ENCODE data around the gene QSOX2.
"Not testable (repeated sequence)": the region's sequence is repeated elsewhere in the genome, so short reads cannot be mapped to it uniquely, and the experiment has no call there.

Gene QSOX2

DNA sequence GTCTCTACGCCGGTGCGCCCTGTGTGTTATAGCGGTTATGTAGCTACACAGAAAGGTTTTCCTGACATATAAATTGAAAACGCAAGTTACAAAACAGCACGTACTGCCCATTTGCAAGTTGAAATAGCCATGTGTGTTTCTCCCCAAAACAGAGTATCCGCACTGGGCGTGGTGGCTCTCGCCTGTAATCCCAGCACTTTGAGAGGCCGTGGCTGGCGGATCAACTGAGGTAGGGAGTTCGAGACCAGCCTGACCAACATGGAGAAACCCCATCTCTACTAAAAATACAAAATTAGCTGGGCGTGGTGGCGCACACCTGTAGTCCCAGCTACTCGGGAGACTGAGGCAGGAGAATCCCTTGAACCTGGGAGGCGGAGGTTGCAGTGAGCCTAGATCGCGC, 21.0 kb upstream of the QSOX2 start:
- DNase-seq (ENCODE audit: low spot score), result not testable (repeated sequence)

DNA sequence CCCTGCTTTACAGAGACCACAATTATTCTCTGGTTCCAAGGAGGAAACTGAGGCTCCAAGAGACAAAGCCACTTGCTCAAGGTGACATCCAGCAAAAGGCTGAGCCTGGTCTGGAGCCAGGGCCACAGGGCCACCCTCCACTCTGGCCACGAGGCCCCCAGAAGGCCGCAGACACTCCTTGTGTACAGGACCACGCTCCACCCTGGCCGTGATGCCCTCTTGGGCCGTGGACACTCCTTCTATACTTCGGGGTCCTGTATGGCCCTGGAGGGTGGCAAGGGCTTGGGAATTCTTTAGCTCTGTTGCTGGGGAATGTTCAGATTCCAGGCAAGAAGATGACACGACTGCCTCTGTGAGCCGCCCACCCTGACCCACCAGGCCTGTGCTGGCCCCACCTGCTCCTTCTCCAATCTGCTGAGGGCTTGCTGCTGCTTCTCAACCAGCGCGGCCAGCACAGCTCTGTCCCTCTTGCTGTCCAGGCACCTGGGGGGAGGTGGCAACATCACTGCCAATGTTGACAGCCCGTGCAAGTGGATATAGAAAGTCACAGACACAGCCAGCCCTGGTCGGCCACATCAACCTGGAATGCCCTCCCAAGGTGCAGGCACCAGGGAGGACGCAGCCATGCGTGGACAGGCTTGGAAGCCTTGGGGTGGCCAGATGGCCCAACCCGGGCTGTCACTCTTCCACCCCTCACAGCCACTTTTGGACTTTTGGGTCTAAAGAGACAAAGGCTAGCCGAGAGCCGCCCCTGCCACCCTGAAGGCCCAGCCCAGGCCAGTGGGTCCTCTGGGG, 20.1 kb upstream of the QSOX2 start:
- no peak for DNase-seq (ENCODE audit: low spot score)

DNA sequence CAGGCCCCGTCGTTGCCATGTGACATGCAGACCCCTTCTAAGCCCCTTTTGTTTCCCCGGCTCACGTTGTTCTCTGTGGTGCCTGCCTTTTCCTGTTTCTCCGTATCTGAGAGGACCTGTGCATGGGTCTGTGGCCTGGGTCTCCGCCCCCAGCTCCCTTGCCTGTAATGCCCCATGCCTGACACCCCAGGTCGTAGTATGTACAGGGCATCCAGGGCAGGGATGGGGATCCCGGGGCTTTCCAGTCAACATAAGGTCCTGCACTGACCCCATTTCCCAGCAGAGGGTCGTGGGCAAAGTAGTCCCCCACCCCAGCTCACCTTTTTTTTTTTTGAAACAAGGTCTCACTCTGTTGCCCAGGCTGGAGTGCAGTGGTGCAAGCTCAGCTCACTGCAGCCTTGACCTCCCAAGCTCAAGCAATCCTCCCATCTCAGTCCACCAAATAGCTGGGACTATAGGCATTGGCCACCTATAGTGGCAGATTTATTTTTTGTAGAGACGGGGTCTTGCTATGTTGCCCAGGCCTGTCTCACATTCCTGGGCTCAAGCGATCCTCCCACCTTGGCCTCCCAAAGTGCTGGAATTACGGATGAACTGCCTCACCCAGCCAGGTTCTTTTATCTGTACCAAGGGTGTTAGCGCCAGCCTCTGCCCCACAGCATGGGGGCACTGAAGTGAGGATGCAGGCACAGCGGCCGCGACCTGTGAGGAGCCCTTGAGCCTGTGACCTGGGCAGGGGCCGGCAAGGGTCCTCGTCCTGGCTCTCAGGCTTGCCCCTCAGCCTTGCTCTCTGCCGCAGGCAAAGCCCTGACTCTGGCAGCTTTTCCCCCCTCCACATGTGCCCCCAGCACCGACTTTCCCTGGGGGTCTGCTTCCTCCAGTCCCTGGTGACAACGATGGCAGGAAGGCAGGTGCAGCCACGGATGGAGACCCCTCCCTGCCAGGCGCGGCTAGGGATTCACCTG, 19.1 kb upstream of the QSOX2 start:
- DNase-seq (ENCODE audit: low spot score), result no peak

DNA sequence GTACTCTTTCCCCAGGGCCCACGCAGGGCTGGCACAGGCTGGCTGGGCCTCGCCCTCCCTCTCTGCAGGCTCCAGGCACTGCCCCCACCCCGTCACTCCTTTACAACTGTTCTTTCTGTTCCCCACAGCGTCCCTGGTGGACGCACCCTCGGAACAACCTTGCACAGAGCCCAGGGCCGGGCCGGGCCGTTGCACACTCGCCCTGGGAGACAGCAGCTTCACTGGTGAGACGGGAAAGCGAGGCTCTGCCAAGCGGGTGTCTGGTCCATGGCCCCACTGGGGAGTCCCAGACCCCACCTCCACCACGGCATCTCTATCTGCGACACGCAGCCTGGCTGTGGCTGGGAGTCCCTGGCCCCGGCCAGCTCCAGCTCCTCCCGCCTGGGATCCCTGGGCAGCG, 18.4 kb upstream of the QSOX2 start:
- peak; percentile 68 for DNase-seq (ENCODE audit: low spot score)

DNA sequence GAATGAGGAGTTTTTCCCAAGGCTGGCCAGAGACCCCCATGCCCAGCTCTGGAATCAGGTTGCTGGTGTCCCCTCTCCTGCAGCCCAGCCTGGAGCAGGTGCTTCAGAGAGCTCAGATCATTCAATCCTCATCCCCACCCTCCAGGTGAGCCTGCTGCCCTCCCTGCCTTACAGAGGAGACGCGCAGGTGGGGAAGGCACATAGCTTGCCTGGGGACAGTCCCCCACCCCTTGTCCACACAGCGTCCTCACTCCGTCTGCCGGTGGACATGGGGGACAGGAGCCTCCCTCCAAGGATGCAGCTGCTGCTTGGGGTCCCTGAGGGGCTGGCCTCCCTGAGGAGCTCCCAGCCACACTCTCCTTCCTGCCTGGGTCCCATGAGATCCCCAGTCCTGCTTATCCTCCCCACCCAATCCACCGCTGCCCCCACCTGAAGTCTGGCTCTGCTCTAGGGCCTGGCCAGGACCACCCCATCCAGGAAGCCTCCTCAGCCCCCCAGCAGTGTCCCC, 17.1 kb upstream of the QSOX2 start:
- no peak for DNase-seq (ENCODE audit: low spot score)

DNA sequence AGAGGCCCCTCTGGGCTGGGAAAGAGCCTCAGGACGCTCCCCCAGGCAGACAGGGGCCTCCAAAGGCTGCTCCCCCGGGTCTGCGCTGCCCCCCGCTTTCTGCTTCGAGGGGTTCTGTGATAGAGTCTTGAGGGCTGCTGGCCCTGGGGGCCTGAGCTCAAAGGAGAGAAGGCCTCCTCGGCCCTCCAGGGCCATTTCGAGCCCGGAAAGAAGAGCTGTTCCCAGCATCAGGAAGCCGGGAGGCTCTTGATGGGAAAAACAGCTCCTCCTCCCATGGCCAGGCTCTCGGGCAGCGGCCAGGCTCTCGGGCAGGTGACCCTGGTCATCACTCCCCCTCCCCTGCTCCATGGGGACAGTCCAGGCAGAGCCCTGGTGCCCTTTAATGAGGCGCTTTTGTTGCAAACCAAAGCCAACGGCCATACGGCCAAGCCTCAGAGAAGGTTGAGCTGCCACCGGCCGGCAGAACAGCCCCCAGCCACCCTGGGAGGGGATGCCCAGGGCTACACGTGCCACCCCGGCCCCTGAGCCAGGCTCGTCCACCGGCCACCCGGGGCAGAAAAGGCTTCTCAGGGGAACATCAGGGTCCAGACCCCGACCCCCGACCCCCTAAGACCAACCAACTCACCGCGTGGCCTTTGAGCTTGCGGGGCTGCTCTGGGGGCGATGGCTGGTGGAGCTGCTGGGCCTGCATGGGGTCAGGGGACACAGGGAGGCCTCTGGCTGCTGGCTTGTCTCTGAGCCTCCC, 16.2 kb upstream of the QSOX2 start:
- no peak for DNase-seq (ENCODE audit: low spot score)

DNA sequence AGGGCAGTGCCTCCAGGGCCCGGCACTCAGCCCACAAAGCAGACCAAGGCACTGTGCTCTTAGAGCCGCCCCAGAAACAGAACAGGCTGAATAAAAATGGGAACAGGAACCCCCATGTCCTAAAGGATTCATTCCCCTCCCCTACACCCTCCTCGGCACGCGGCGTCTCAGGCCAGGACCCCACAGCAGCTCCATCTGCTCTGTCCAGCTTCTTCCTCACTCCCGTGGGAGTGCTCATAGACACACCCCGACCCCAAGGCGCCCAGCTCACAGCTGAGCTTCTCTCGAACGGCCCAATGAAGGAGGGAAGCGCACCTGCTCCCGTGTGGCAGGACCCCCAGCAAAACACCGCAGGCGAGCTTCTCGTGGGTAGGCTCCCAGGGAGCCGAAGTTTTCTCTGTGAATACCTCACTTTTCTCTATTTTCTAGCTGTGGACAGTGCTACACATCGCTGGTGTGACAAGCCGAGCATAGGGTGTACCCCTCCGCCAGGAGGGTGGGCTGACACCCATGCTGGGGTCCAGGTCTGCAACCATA, 15.4 kb upstream of the QSOX2 start:
- DNase-seq (ENCODE audit: low spot score), result no peak

DNA sequence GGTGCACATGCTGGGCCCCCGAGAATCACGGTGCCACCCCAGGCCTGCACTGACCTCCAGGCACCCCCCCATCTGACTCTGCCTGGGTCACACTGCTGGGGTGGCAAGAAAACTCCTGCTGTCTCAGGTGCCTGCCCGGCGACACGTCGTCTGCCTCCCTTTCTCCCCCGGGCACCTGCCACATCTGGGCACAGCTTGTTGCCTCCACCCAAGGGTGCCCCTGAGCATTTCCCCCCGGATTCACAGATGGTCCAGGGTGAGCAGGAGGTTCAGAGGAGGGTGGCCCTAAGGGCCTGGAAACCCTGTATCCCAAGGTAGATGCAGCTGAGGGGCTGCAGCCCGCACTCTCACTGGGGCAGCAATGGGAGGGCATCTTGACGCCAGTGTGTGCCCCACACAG, 14.9 kb upstream of the QSOX2 start:
- no peak for DNase-seq (ENCODE audit: low spot score)

DNA sequence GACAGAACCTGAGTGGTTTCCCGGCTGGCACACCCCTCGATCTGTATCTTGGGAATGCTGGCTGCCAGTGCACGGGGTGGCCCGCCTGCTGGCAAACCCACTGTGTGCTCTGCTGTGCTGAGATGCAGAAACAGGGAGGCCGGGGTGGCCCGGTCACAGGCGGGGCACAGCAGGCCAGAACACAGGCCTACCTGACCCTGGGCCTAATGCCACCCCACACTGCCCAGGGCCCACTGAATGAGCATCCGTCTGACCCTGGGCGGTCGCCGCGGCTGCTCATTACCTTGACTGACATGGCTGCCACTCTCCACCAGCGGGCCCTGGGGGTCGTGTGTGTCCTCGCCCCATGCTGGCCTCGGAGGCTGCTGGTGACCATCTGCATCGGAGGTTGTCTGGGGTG, 14.2 kb upstream of the QSOX2 start:
- no peak for DNase-seq (ENCODE audit: low spot score)

DNA sequence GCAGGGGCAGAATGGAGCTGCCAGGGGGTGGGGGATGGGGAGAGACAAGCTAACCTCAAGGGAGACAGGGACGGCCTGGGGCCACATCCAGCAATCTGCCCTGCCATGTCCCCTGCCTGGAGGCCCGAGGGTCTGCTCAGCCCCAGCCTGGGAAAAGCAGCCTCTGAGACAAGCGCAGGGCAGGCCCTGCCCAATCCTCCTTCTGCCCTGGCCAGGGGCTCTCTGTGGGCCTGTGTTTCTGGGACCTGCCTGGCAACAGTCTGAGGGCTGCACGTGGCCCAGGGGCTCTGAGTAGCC, 13.9 kb upstream of the QSOX2 start:
- no peak for DNase-seq (ENCODE audit: low spot score)

DNA sequence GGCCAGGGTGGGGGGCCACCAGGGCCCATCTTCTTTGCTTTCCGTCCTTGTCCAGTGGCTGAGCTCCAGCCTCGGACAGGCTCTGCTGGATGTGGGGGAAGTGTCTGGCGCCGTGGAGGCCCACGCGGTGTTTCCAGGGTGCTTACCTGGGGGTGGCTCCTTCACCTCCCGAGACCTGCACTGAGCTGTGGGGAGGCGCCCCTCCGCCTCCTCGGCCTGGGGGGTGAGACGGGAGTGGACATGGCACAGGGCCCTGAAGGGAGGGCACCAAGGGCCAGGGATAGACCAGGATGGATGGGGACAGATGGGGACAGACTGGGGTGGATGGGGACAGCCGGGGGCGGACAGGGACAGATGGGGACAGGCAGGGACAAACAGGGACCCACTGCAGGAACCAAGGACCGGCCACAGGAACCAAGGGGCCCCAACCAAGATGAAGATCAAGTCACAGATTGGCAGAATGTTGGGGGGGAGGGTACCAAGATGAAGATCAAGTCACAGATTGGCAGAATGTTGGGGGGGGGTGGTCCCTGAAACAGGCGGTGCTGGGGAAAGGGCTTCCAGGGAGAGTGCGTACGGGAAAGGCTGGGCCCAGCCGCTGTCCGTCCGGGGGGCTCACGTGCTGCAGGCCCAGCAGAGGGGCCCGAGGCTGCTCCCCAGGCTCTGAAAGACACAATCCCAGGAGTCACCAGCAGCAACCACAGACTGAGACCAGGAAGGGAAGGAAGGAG, 13.3 kb upstream of the QSOX2 start:
- no peak for DNase-seq (ENCODE audit: low spot score)

DNA sequence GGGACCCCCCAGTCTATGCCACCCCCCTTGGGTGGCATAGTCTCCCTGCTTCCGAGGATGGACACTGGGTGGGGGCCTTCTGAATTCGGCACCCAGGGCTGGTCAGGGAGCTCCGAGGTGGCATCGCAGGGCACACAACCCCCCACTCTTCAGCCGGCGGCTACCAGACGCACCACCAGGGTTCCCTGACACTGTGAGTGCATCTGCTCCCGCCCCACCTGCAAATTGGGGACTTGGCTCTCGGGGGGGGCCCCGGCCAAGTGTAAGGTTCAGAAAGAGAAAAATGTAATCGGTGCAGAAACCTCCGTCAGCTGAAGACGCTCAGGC, 12.7 kb upstream of the QSOX2 start:
- DNase-seq (ENCODE audit: low spot score), result no peak

DNA sequence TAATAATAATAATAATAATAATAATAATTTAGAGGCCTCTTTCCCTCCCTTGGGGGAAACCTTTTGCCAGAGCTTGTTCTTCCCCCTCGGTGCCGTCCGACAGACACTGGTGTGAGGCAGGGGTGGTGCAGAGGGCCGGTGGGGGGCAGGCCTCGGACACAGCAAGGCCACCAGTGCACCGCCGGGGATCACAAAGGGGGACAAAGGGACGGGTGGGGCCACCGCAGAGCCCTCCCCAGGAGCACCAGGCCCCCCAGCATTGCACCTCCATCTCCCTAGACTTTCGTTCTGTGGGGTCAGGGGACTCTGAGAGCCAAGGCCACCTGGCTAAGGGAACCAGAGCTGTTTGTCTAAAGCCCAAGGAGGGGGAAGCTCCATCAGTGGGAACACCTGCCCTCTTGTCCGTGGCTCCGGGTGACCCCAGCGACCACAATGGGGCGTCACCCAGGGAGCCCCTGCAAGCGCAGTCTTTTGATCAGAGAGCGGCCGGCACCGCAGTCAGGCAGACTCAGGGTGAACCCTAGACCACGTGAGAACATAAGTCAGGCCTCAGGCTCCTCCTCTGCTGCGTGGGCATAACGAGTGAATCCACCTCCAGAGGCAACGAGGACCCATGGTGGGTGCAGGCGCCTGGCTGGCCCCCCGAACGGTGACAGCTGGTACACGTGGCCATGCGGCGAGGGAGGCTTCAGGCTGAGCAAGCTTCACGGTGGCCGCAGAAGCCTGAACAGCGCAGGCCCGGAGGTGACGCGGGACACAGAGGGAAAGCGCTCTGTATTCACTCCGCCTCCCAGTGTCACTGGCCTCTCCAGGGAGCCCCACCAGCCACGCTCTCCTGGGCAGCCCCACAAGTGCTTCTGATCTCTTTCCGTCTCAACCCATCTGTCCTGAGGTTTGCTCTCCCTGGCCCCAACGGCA, 12.0 kb upstream of the QSOX2 start:
- no peak for DNase-seq (ENCODE audit: low spot score)

DNA sequence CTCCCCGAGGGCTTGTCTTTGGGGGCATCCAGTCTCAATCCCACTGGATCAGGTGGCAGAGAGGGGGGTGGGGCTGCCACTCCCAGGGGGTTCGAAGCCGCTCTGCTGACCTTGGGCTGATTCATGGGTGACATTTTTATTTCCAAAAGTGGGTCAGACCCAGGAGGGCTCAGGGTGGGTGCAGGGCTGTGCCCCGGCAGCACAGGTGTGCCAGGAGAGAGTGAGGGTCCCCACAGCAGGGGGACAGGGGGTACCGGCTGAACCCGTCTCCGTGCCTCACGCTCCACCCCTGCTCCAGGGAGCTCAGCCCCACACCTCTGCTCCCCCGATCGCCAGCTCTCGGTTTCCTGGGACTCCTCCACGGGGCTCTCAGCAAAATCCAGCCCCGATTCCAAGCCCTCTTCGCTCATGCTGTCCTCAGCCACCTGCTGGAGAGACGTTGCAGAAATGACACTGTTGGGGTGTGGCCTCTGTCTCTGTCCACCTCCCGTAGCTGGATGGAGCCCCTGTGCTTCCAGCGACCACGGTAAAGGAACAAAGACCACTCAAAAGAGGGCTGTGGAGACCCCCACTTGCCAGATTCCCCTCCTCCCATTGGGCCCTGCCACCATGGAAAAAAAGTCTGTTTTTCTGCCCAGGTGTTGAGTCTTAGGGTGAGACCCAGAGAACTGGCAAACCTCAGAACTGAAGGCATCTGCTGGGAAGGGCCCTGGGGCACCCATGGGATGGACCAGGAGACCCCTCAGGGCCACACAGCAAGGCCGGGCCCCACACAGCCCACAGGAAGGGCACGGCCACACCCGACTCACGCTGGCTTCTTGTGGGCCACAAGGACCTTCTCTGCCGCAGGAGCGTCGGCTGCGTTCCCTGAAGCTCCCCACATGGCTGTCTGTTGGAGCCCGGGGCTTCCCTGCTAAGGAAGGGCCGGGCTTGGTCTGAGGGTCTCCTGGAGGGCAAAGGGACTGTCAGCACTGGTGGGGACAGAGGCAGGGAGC, 10.6 kb upstream of the QSOX2 start:
- DNase-seq (ENCODE audit: low spot score), result peak; percentile 85

DNA sequence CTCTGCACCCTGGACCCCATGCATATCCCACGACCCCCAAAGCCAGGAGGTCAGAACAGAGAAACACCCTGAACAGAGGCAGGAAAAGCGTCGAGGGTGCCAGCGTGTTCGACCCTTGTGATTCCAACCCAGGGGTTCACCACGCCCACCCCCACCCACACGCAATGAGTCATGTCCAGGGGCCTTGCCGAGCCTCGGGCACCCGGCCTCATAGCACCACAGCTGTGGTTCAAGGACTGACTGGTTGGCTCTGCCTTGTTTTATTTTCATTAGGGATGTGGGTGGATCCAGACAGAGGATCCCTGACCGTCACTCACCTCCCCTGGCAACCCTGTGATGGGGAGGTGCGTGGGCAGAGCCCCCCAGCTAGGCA, 9.5 kb upstream of the QSOX2 start:
- DNase-seq (ENCODE audit: low spot score), result no peak

DNA sequence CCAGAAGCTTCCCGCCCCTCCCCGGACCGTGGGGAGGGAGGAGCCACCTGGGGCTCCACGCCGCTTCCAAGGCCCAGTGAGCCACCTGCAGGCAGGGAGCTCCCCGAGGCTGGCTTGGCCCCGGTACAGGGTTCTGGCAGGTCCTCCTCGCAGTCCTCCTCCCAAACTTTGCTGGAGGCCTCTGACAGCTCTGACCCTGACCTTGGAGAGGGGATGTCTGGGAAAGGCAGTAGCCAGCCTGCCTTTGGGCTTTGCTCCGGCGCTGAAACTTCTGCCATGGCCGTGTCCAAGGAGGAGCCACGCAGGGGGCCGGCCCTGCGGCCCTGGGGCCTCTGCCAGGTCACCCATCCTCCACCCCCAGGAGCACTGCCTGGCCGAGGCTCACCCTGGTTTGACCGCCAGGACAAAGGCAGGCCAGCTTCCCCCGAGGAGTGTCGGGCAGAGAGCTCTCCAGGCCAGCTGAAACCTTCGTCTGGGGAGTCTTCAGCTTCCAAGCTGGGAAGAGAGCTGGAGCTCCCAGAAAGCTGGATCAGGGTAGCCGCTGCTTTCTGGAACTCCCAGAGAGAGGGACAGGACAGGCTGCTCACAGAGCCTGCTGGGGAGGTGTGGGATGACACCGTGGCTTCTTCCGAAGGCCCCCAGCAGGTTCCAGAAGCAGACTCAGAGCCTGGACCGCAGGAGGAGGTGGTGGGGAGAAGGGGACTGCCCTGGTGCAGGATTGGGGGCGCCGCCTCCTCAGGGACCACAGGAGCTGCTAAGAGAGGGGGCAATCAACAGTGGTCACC, 9.0 kb upstream of the QSOX2 start:
- DNase-seq (ENCODE audit: low spot score), result no peak

DNA sequence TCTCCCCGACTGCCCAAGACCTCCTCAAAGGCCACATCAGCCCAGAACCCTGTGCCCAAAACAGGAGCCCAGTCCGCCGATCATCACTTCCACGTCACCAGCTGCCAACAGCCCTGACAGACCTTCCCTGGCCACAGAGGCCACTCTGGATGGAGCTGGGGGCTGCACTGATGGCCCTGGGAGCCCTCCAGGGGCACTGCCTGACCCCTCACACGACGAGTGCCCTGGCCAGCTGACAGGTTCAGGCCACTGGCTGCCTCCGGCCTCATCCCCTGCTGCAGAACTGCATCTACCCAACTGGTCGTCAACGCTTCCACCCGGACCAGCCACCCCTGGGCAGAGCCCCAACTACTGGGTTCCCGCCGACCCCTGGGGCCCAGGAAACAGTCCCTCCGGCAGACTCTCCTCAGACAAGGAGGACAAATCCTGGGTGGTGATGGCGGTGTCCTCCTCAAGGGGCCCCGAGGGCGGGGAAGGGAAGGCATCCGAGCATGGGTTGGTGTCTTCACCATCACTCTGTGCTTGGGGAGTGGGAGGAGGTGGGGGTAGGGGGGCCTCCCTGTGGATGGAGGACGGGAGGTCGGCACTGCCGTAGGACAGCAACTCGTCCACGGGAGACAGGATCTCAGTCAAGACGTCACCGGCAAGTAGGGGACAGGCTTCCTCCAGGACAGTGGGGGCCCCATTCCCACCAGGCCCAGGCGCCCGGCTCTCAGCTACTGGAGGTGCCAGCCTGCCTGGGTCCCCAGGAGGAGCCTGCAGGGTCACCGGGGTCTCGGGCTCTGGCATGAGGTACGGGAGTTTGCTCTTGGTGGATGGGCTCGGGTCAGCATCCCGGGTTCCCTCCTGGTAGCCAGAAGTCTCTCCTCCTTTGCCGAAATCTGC, 7.9 kb upstream of the QSOX2 start:
- DNase-seq (ENCODE audit: low spot score), result no peak

DNA sequence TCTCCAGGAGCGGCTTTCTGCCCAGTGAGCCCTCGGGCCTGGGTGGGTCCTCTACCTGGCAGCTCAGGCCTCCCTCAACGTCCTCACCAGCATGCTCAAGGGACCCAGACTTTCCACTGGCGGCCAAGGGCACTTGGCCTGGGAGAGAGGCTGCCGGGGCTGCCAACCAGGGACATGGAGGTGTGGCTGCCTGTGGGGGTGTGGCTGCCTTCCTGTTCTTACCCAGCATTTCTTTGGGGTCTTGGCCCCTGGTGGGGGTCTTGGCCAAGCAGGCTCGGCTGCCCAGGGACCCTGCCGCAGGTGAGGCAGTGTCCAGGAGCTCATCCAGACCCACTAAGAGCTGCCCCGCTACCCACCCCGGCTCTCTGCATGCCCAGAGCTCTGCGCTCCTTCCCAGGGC, 7.2 kb upstream of the QSOX2 start:
- no peak for DNase-seq (ENCODE audit: low spot score)
